ENCODE results near the gene ADAMTSL1. TPM values are rescaled to one million over a fixed set of nuclear protein-coding genes. Genes with fewer than 3 reads are reported as not detected.

Gene ADAMTSL1
- polyA plus RNA-seq, 2 of the 4 experiments (the other 2 are of a cell fraction), result 0.03 TPM; not detected in 1

GRCh38 chr9:18573021-18573556, 99.1 kb downstream of the ADAMTSL1 start:
- no peak for FAIRE-seq
- Histone ChIP-seq H3K27ac (no peak overlapping the region), H3K4me2 (no peak overlapping the region), H3K4me3 (no peak overlapping the region), H3K9me3 (no peaks in the 10 kb centered on the region), H3K4me1 (no peaks in the 10 kb centered on the region)
- TF ChIP-seq CEBPB (IDR thresholded peaks at IDR 0.05) (no peak), HOXA7 (CRISPR knock-in tag; IDR thresholded peaks at IDR 0.05) (no peak), HOXB13 (CRISPR knock-in tag; IDR thresholded peaks at IDR 0.05; ENCODE audit: low read depth) (no peak), HMGXB4 (CRISPR knock-in tag; IDR thresholded peaks at IDR 0.05; ENCODE audit: borderline replicate concordance) (no peak), NFE2L2 (conservative IDR thresholded peaks at IDR 0.05; ENCODE audit: low read length) (no peak), ZNF302 (CRISPR knock-in tag; IDR thresholded peaks at IDR 0.05) (no peak), SREBF2 (IDR thresholded peaks at IDR 0.05) (no peak), CHD4 (IDR thresholded peaks at IDR 0.05; ENCODE audit: borderline replicate concordance) (no peak)
- ChIA-PET POLR2A (no interaction called here), CTCF (interaction anchor here (0.6 to 1.2 kb wide), 2 partner anchors 50 to 51 kb away, joined by 3 to 4 read pairs; no protein-coding TSS in a partner anchor)
- WGBS (ENCODE audit: missing lambda C conversion rate), result 0% methylated on average over 1 of the region's 1 CpG
- ATAC-seq, result no peak
- DNase-seq (ENCODE audit: low read depth in 1 of 2, low spot score in 1 of 2), result no peak

- Histone ChIP-seq H3K27ac (no peak overlapping the region), H3K9me3 (no peaks in the 10 kb centered on the region), H3K4me2 (no peak overlapping the region), H3K4me3 (no peak overlapping the region), H3K4me1 (no peaks in the 10 kb centered on the region)
- ChIA-PET POLR2A (no interaction called here), CTCF (interaction anchor here (0.7 kb wide), 1 partner anchor 11 kb away, joined by 3 read pairs; no protein-coding TSS in a partner anchor)
- TF ChIP-seq KDM1A (IDR thresholded peaks at IDR 0.05; ENCODE audit: low read depth), result no peak
- TF ChIP-seq NR3C1 (IDR thresholded peaks at IDR 0.05), result no peak
- ATAC-seq (no peak), FAIRE-seq (no peak), DNase-seq (ENCODE audit: low read depth in 1 of 2, low spot score in 1 of 2) (no peak)
- WGBS (ENCODE audit: missing lambda C conversion rate), result 0% methylated on average over 1 of the region's 1 CpG
Observed at GRCh38 chr9:18575686-18576085, 101.7 kb downstream of the ADAMTSL1 start.

GRCh38 chr9:18579536-18579935, 105.6 kb downstream of the ADAMTSL1 start:
- no peak for DNase-seq (ENCODE audit: low read depth in 1 of 2, low spot score in 1 of 2)
- no peak for TF ChIP-seq RARB (CRISPR knock-in tag; IDR thresholded peaks at IDR 0.05)
- FAIRE-seq, result no peak
- ChIA-PET CTCF (no interaction called here), POLR2A (no interaction called here)
- WGBS (ENCODE audit: missing lambda C conversion rate), result 16% methylated on average over 2 of the region's 2 CpGs
- Histone ChIP-seq H3K4me1 (no peaks in the 10 kb centered on the region), H3K27ac (no peak overlapping the region), H3K4me3 (no peak overlapping the region), H3K9me3 (no peaks in the 10 kb centered on the region), H3K4me2 (no peak overlapping the region)
- no peak for ATAC-seq

- no peak overlapping the region for H3K4me3 ChIP-seq
- H3K4me2 ChIP-seq, result no peak overlapping the region
- no peak for DNase-seq (ENCODE audit: low read depth in 1 of 2, low spot score in 1 of 2)
- ATAC-seq, result no peak
- FAIRE-seq, result no peak
- WGBS (ENCODE audit: missing lambda C conversion rate), result 2% methylated on average over 1 of the region's 1 CpG
- no peaks in the 10 kb centered on the region for H3K9me3 ChIP-seq
- TF ChIP-seq HES2 (IDR thresholded peaks at IDR 0.05), result no peak
- no peak for TF ChIP-seq TFCP2L1 (CRISPR knock-in tag; IDR thresholded peaks at IDR 0.05)
- no peaks in the 10 kb centered on the region for H3K4me1 ChIP-seq
- H3K27ac ChIP-seq, result no peak overlapping the region
- POLR2A ChIA-PET, result no interaction called here
- CTCF ChIA-PET, result no interaction called here
Observed at GRCh38 chr9:18580151-18580550, 106.2 kb downstream of the ADAMTSL1 start.

- no peak for FAIRE-seq
- no peak for DNase-seq (ENCODE audit: low read depth in 1 of 2, low spot score in 1 of 2)
- no peaks in the 10 kb centered on the region for H3K9me3 ChIP-seq
- no peaks in the 10 kb centered on the region for H3K4me1 ChIP-seq
- POLR2A ChIA-PET, result no interaction called here
- CTCF ChIA-PET, result no interaction called here
- no peak for ATAC-seq
- no peak overlapping the region for H3K27ac ChIP-seq
- H3K4me3 ChIP-seq, result no peak overlapping the region
- no peak overlapping the region for H3K4me2 ChIP-seq
- TF ChIP-seq MAZ (IDR thresholded peaks at IDR 0.05; ENCODE audit: borderline replicate concordance, low read depth, low read length) (no peak), POLR2A (IDR thresholded peaks at IDR 0.05; ENCODE audit: low read length) (no peak), CEBPB (IDR thresholded peaks at IDR 0.05) (no peak), FOXS1 (CRISPR knock-in tag; IDR thresholded peaks at IDR 0.05) (no peak), HMGXB4 (CRISPR knock-in tag; IDR thresholded peaks at IDR 0.05; ENCODE audit: borderline replicate concordance) (no peak), EHMT2 (IDR thresholded peaks at IDR 0.05; ENCODE audit: low read depth) (no peak), MAFK (IDR thresholded peaks at IDR 0.05; ENCODE audit: partially characterized antibody) (no peak), FOSB (CRISPR knock-in tag; IDR thresholded peaks at IDR 0.05) (no peak), KDM5A (IDR thresholded peaks at IDR 0.05) (no peak), RARB (CRISPR knock-in tag; IDR thresholded peaks at IDR 0.05) (no peak), NR3C1 (IDR thresholded peaks at IDR 0.05) (no peak), FOSL2 (IDR thresholded peaks at IDR 0.05) (no peak), FOSL2 (CRISPR knock-in tag; IDR thresholded peaks at IDR 0.05) (no peak), CBX8 (IDR thresholded peaks at IDR 0.05) (no peak), GATA3 (IDR thresholded peaks at IDR 0.05; ENCODE audit: borderline replicate concordance) (no peak), HDAC2 (IDR thresholded peaks at IDR 0.05) (no peak), CHD4 (IDR thresholded peaks at IDR 0.05; ENCODE audit: borderline replicate concordance) (no peak), POLR2AphosphoS2 (conservative IDR thresholded peaks at IDR 0.05; ENCODE audit: low read length) (no peak)
Observed at GRCh38 chr9:18585996-18586395, 112.0 kb downstream of the ADAMTSL1 start.
